SH-SY5Y (cell line): ENCODE measurements around the gene COLQ.

ENCODE experiments used
- GATA2 ChIP-seq: IDR thresholded peaks from 2 replicates; pipeline ENCODE4 v1.6.1; 2011; ENCODE audit warnings: mild to moderate bottlenecking, low read depth, low read length
- GATA3 ChIP-seq: IDR thresholded peaks from 2 replicates; pipeline ENCODE4 v1.6.1; 2011; ENCODE audit warnings: low read depth, mild to moderate bottlenecking, low read length, moderate library complexity

The COLQ gene

GRCh38 chr3:15486979-15487378, 34.5 kb downstream of the COLQ start:
- TF ChIP-seq GATA2 (no peak), GATA3 (no peak)

- TF ChIP-seq GATA2 (no peak), GATA3 (no peak)
These were observed 35.5 kb downstream of the COLQ start for GRCh38 chr3:15486020-15486419.

- no peak for TF ChIP-seq GATA2
These were observed 41.9 kb downstream of the COLQ start for GRCh38 chr3:15479400-15480224.

GRCh38 chr3:15478640-15478979, 42.9 kb downstream of the COLQ start:
- TF ChIP-seq GATA2 (no peak), GATA3 (no peak)

- no peak for TF ChIP-seq GATA2
- TF ChIP-seq GATA3: no peak
These were observed 43.4 kb downstream of the COLQ start for GRCh38 chr3:15477951-15478639.

- TF ChIP-seq GATA2: no peak
- TF ChIP-seq GATA3: no peak
These were observed 45.1 kb downstream of the COLQ start for GRCh38 chr3:15476378-15476777.

- TF ChIP-seq GATA3 (no peak), GATA2 (no peak)
These were observed 46.3 kb downstream of the COLQ start for GRCh38 chr3:15475161-15475560.

- TF ChIP-seq GATA2: no peak
- TF ChIP-seq GATA3: no peak
These were observed 49.6 kb downstream of the COLQ start for GRCh38 chr3:15471861-15472260.

GRCh38 chr3:15470849-15471248, 50.7 kb downstream of the COLQ start:
- TF ChIP-seq GATA2: no peak
- no peak for TF ChIP-seq GATA3

GRCh38 chr3:15470261-15470660, 51.2 kb downstream of the COLQ start:
- TF ChIP-seq GATA2 (no peak), GATA3 (no peak)

- TF ChIP-seq GATA2 (no peak), GATA3 (no peak)
These were observed 54.0 kb downstream of the COLQ start for GRCh38 chr3:15467227-15468181.

- TF ChIP-seq GATA2 (no peak), GATA3 (no peak)
These were observed 55.5 kb downstream of the COLQ start for GRCh38 chr3:15465876-15466585.

- TF ChIP-seq GATA2 (no peak), GATA3 (no peak)
These were observed 59.1 kb downstream of the COLQ start for GRCh38 chr3:15462451-15462850.

- TF ChIP-seq GATA3 (no peak), GATA2 (0 out of 2 replicates have a peak, but pooled peaks have one; percentile 15)
These were observed 60.5 kb downstream of the COLQ start for GRCh38 chr3:15460891-15461531.
